IPS-20b (cell line): ENCODE data around the gene ITPR3.
A peak's percentile ranks its signal among the peaks of the same experiment; 100 is the strongest.

Experiments
- H3K27ac ChIP-seq: one replicate; pipeline ENCODE4 v1.5.1; 2013; ENCODE audit warnings: low read length
- H3K27me3 ChIP-seq: 2 replicates; pipeline ENCODE4 v1.6.1; 2013; ENCODE audit warnings: mild to moderate bottlenecking, low read length, inconsistent platforms; ENCODE audit not compliant: insufficient read depth
- H3K36me3 ChIP-seq: 2 replicates; pipeline ENCODE4 v1.6.1; 2013; ENCODE audit warnings: low read depth, mild to moderate bottlenecking, inconsistent platforms, low read length, moderate library complexity; ENCODE audit not compliant: insufficient read depth
- H3K4me1 ChIP-seq: 2 replicates; pipeline ENCODE4 v1.6.1; 2013; ENCODE audit warnings: mild to moderate bottlenecking, control low read depth, inconsistent platforms, low read length, moderate library complexity; ENCODE audit not compliant: insufficient read depth
- H3K4me3 ChIP-seq: 2 replicates; pipeline ENCODE4 v1.5.1; 2013; ENCODE audit warnings: mild to moderate bottlenecking, low read length, inconsistent platforms
- H3K9ac ChIP-seq: 2 replicates; pipeline ENCODE4 v1.6.1; 2013; ENCODE audit warnings: low read depth, mild to moderate bottlenecking, inconsistent platforms, low read length, moderate library complexity
- H3K9me3 ChIP-seq: 2 replicates; pipeline ENCODE4 v1.6.1; 2013; ENCODE audit warnings: mild to moderate bottlenecking, low read depth, low read length, inconsistent platforms; ENCODE audit not compliant: insufficient read depth

The ITPR3 gene

DNA sequence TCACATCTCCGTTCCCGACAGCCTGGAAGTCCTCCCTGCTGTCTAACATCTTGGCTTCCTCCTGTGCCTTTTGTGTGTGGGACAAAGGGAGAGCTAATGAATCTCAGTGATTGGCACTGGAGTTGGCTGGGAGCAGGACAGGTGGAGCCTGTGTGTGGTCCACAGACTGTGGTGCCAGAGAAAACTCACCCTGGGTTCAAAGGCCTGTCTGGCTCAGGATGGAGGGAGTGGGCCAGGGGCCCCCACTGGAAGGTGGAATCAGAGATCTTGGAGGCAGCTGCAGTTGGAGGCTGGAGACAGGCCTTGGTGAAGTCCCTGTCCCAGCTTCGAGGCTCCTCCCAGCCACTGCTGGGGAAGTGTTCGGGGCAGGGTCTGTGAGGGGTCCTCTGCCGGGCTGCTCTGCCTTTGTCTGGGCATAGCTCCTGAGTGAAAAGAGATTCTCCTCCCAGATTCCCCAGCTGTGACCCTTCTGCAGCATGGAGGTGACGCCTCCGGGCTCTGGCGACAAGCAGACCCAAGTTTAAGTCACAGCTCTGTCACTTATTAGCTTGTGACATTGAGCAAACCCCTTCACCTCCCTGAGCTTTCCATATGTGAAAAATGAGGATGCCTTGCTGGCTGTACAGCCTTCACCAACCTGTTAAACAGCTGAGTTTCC is 13.9 kb upstream of the ITPR3 start:
- no peak overlapping the region for H3K27ac ChIP-seq
- no peak overlapping the region for H3K4me3 ChIP-seq
- H3K27me3 ChIP-seq, result no peaks in the 10 kb centered on the region
- H3K9ac ChIP-seq, result no peak overlapping the region
- no peaks in the 10 kb centered on the region for H3K9me3 ChIP-seq
- peaks cover 30% of the 10 kb centered on the region for H3K4me1 ChIP-seq
- H3K36me3 ChIP-seq, result no peaks in the 10 kb centered on the region

DNA sequence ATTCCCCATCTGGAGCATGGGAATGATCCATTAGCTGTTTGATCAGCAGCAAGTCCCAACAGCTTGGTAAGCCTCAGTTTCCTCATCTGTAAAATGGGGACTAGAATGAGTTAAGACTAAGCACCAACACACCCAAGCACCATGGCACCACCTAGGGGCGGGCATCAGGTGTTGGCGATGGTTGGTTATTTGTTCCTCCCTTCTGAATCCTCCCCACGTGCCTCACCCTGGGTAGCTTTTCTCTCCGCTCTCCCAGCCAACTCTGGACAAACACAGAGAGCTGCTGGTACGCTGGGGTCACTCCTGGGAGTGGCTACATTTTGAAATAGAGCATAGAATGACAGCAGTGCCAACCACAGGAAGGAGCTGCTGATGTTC is 13.3 kb upstream of the ITPR3 start:
- Histone ChIP-seq H3K9ac (no peak overlapping the region), H3K4me3 (no peak overlapping the region), H3K4me1 (peaks cover 30% of the 10 kb centered on the region), H3K27me3 (no peaks in the 10 kb centered on the region), H3K9me3 (no peaks in the 10 kb centered on the region), H3K36me3 (no peaks in the 10 kb centered on the region), H3K27ac (no peak overlapping the region)

DNA sequence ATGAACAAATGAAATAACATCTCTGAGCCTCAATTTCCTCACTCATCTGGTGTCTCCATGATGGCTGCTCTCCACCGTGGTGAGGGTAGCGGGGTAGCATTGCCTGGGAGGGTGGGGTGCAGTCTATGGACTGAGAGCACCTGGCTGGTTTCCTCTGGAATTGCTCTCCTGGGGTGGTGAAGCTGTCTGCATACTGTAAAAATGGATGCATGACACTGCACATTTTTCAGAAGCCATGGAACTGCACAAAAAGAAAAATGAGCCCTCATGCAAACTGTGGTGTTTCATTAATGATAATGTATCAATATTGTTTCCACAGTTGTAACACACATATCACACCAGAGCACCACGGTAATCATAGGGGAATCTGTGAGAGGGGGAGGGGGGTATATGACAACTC is 12.1 kb upstream of the ITPR3 start:
- H3K27me3 ChIP-seq, result no peaks in the 10 kb centered on the region
- no peaks in the 10 kb centered on the region for H3K9me3 ChIP-seq
- peaks cover 30% of the 10 kb centered on the region for H3K4me1 ChIP-seq
- H3K36me3 ChIP-seq, result no peaks in the 10 kb centered on the region
- no peak overlapping the region for H3K9ac ChIP-seq
- no peak overlapping the region for H3K27ac ChIP-seq
- no peak overlapping the region for H3K4me3 ChIP-seq

DNA sequence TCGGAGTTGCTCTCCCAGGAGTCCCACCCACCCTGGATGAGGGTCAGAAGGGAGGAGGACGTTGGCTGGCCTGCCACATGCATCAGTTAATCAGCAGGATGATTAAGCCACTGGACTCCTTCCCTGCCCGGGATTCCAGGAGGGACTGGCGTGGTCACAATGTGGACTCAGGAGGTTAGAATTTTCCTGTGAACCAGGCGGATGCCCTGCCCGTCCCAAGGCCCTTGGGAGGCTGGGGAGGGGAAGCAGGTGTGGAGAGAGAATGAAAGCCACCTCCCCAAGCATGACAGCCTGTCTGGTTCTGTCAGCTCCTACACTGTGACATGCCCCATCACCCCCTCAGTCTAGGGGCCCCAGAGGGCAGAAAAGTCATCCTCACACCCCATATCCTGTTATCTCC is 11.6 kb upstream of the ITPR3 start:
- Histone ChIP-seq H3K4me3 (no peak overlapping the region), H3K36me3 (no peaks in the 10 kb centered on the region), H3K9me3 (no peaks in the 10 kb centered on the region), H3K9ac (no peak overlapping the region), H3K4me1 (peaks cover 30% of the 10 kb centered on the region), H3K27me3 (no peaks in the 10 kb centered on the region), H3K27ac (no peak overlapping the region)

DNA sequence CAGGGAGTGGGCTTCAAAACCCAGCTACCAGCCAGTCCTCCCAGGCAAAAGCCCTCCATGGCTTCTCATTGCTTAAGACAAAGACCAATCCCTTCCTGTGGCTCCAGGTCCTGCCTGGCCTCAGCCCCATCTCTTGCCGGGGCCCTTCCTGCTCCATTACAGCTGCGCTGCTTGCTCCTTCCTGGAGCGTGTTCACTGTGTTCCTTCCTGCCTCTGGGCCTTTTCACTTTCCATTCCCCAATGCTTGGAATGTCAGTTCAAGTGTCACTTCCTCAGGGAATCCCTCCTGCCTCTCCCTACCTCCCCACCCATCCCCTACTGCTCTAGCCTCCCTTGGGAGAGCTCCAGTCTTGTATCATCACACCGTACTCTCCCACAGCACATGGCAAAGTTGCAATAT is 11.1 kb upstream of the ITPR3 start:
- H3K27ac ChIP-seq, result no peak overlapping the region
- H3K36me3 ChIP-seq, result no peaks in the 10 kb centered on the region
- no peak overlapping the region; the same call in 1 of the 2 replicates for H3K9ac ChIP-seq
- peaks cover 30% of the 10 kb centered on the region for H3K4me1 ChIP-seq
- no peaks in the 10 kb centered on the region for H3K27me3 ChIP-seq
- no peaks in the 10 kb centered on the region for H3K9me3 ChIP-seq
- H3K4me3 ChIP-seq, result no peak overlapping the region

DNA sequence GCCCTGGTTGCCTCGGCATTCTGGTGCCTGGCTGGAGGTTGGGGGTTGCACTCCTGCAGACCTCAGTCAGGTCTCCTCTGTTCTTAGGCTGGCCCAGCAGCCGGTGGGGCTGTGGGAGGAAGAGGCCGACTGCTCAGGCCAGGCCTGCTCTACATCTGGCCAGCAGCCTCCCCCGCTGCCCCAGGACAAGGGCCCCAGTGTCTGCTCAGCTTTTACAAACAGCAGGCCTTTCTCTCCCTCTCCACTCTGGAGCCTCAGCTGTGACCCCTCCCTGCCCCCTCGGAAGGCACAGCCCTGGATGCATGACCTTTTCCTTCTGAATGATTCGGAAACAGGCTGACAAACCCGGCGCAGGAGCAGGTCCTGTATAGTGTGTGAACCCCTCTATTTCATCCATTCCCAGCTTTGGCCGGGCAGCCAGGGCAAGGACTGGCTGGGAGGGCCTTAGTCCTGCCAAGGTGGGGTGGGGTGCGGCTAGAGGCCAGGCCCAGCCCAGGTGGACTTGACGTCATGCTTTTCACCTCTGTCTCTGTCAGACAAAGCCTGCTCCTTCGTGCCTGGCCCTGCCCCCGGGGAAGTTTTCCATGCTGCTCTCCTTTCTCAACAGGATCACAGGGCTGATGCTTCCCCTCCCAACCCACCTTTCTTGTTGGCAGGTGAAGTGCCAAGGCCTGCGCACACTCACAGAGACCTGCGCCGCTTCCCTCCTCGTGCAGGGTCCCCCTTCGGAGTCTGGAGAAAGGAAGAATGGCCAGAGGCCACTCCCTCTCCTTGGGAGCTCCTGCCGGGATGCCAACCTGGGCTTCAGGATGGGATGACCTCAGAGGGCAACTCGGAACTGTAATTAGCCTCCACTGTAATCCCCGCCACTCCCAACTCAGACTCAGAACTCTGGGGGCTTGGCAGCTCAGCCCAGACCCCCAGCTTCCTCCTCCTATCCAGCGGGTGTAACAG is 10.1 kb upstream of the ITPR3 start:
- H3K4me3 ChIP-seq, result no peak overlapping the region
- no peaks in the 10 kb centered on the region for H3K27me3 ChIP-seq
- H3K27ac ChIP-seq, result no peak overlapping the region
- no peaks in the 10 kb centered on the region for H3K36me3 ChIP-seq
- peak overlapping the region; percentile 48; the same call in 1 of the 2 replicates for H3K9ac ChIP-seq
- peaks cover 30% of the 10 kb centered on the region for H3K4me1 ChIP-seq
- no peaks in the 10 kb centered on the region for H3K9me3 ChIP-seq

DNA sequence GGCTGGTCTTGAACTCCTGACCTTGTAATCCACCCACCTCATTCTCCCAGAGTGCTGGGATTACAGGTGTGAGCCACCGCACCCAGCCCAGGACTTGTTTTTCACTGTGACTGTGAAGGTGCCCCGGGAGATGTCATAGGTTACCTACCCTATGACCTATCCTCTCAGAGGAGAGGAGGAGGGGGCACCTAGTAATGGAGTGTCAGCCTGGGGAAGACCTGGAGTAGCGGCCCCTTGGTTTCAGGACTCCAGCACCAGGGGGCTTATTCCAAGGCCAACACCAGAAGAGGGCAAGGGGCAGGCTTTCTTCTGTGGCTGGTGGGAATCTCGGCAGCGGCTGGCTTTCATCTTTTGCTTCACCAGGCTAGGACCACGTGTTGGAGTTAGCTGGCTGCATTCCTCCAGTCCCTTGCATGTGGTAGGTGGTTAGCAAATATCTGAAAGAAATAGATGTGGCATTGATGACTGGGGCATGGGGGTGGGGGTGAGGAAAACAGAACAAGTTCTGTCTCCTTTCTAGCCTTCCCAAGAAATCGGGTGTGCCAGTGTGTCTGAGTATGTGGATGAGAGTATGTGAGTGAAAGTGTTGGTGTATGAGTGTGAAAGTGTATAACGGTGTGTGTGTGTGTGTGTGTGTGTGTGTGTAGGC is 7.9 kb upstream of the ITPR3 start:
- H3K36me3 ChIP-seq, result no peaks in the 10 kb centered on the region
- peaks cover 22% of the 10 kb centered on the region for H3K4me1 ChIP-seq
- H3K27me3 ChIP-seq, result peaks cover 3% of the 10 kb centered on the region; the same call in 1 of the 2 replicates
- no peak overlapping the region for H3K4me3 ChIP-seq
- no peak overlapping the region for H3K9ac ChIP-seq
- no peak overlapping the region for H3K27ac ChIP-seq
- H3K9me3 ChIP-seq, result no peaks in the 10 kb centered on the region

DNA sequence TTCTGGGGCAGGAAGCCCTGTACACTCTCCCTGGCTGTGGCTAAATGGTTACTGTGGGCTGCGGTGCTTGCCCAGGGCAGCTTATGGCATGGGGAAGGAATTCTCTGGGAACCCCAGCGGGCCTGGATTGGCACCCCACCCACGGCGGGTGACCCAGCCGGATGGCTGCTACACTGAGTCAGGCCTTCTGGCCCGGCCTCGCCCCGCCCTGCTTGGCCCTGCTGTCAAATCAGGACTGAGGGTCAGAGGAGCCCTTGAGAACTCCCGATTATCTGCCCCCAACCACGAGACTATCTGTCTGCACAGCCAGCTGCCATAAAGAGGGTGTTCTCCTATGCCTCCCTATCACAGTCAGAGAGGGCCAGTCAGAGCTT is 7.3 kb upstream of the ITPR3 start:
- Histone ChIP-seq H3K27me3 (peaks cover 6% of the 10 kb centered on the region), H3K9me3 (no peaks in the 10 kb centered on the region), H3K4me3 (no peak overlapping the region), H3K9ac (no peak overlapping the region), H3K4me1 (peaks cover 19% of the 10 kb centered on the region), H3K27ac (no peak overlapping the region), H3K36me3 (no peaks in the 10 kb centered on the region)

DNA sequence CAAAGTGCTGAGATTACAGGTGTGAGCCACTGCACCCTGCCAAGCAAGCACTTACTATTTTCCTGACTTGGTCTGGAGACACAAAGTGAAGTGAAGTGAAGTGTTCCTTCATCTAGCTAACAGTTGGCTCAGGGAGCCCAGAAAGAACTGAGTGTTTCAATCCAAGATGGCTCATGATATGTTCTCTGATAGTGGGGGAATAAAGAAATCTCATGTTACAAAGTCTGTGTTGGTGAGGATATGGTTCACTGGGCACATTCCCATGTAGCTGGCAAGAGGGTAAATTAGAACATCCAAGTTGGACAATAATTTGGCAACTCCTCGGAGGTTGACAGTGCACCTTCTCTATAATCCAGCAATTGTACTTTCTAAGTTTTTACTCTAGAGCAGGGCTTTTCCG is 5.0 kb upstream of the ITPR3 start:
- Histone ChIP-seq H3K27me3 (peaks cover 27% of the 10 kb centered on the region), H3K4me3 (no peak overlapping the region), H3K27ac (no peak overlapping the region), H3K9me3 (no peaks in the 10 kb centered on the region), H3K36me3 (no peaks in the 10 kb centered on the region), H3K4me1 (peaks cover 10% of the 10 kb centered on the region), H3K9ac (no peak overlapping the region)

DNA sequence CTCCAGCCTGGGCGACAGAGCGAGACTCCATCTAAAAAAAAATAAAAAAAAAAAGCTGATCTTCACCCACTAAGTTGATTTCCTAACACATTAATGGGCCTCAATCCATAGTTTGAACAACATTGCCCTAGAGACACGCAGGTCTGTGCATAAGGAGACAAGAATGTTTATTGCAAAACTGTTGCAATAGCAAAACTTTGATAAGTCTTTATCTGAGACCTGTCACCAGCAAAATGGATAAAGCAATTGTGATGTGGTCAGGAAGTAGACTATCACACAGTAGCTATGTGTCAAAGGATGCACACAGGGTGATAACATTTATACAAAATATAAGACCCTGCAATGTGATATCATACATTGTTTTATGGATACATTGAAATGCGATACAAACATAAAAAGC is 4.2 kb upstream of the ITPR3 start:
- no peak overlapping the region for H3K4me3 ChIP-seq
- no peaks in the 10 kb centered on the region for H3K36me3 ChIP-seq
- H3K4me1 ChIP-seq, result peaks cover 5% of the 10 kb centered on the region
- H3K9ac ChIP-seq, result no peak overlapping the region
- no peak overlapping the region for H3K27ac ChIP-seq
- H3K9me3 ChIP-seq, result no peaks in the 10 kb centered on the region
- peaks cover 34% of the 10 kb centered on the region for H3K27me3 ChIP-seq

DNA sequence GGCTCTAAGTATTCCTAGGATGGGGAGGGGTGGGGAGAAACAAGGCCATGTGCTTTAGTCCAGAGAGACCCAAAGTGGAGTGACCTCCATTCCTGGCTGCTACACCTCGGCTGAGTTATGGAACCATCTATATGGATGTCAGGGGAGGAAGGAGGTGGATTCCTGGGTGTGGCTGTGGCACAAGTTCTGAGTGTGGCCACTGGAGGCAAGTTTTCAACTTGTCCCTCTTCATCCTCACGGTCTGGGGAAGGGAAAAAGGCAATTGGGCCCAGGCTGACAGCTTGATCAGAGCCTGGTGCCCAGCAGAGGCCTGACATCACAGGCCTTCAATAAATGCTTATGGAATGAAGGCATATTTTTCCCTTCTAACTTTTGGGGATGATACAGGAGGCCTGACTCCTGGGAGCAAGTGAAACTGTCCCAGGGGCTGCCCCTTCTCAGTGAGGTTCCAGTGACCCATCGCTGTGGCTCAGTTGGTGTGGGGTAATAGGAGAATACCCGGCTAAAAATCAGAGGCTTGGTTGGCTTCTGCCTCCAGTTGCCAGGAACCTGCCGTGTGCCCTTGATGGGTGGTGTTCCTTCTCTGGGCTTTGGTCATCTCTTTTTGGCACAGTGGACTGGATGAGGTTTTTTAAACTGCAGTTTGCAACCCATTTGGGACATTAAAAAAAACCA is 1.8 kb upstream of the ITPR3 start:
- Histone ChIP-seq H3K9ac (no peak overlapping the region), H3K4me1 (peaks cover 17% of the 10 kb centered on the region), H3K4me3 (peak overlapping the region; percentile 71; the same call in 1 of the 2 replicates), H3K9me3 (no peaks in the 10 kb centered on the region), H3K27ac (no peak overlapping the region), H3K27me3 (peaks cover 44% of the 10 kb centered on the region), H3K36me3 (no peaks in the 10 kb centered on the region)
